Brain microvascular endothelial cell (primary cell): ENCODE data around the gene GPR62.
A peak's percentile ranks its signal among the peaks of the same experiment; 100 is the strongest.

ENCODE experiments used
- DNase-seq: peaks from one replicate; pipeline ENCODE4 v3.0.0-alpha.2; 2020
- H3K27ac ChIP-seq: fragments of 250-450 bp; sonication (Bioruptor Pico); 2 replicates; pipeline ENCODE4 v1.5.1; 2020; ENCODE audit warnings: mild to moderate bottlenecking, moderate library complexity
- H3K27me3 ChIP-seq: fragments of 250-450 bp; sonication (Bioruptor Pico); replicated peaks from 2 replicates; pipeline ENCODE4 v1.5.1; 2020; ENCODE audit warnings: mild to moderate bottlenecking
- H3K36me3 ChIP-seq: fragments of 250-450 bp; sonication (Bioruptor Pico); replicated peaks from 2 replicates; pipeline ENCODE4 v1.5.1; 2020; ENCODE audit warnings: mild to moderate bottlenecking
- H3K4me3 ChIP-seq: 2 replicates; pipeline ENCODE4 v1.5.1; 2011; ENCODE audit warnings: low read depth, mild to moderate bottlenecking, control low read depth, low read length, moderate library complexity
- CTCF ChIP-seq: IDR thresholded peaks from 2 replicates; pipeline ENCODE4 v1.5.1; 2011; ENCODE audit warnings: low read depth, mild to moderate bottlenecking, moderate library complexity, low read length, control low read depth, inconsistent platforms; ENCODE audit errors: missing control alignments
- in situ Hi-C: cut with HindIII; loops from 2 replicates; pipeline ENCODE4 v1.10.0; 2017; ENCODE audit warnings: low sequenced_read_pairs, low pct_ligation_motif_present

GPR62 gene

GRCh38 chr3:51995346-51996163 lies 40.4 kb downstream of the GPR62 start, which contains the start of gene RPL29:
RPL29 (minus strand) TSS chr3:51995895; CDS start chr3:51995461, 434 bp downstream.
- in situ Hi-C loops: no loop called here
- Histone ChIP-seq H3K4me3 (peak within 1 kb of the TSS; percentile 99), H3K27ac (peak within 1 kb of the TSS; percentile 90), H3K36me3 (peaks cover 39% of the 10 kb centered on the region), H3K27me3 (no peaks in the 10 kb centered on the region)
- TF ChIP-seq CTCF: peak; percentile 22
- DNase-seq: peak; percentile 95

GRCh38 chr3:51997172-51997571 lies 42.0 kb downstream of the GPR62 start:
- in situ Hi-C loops: no loop called here
- no peak for DNase-seq
- TF ChIP-seq CTCF: no peak
- Histone ChIP-seq H3K27me3 (no peaks in the 10 kb centered on the region), H3K27ac (no peak overlapping the region), H3K36me3 (peaks cover 28% of the 10 kb centered on the region), H3K4me3 (no peak overlapping the region)

- Histone ChIP-seq H3K27ac (no peak overlapping the region), H3K36me3 (peaks cover 19% of the 10 kb centered on the region), H3K27me3 (no peaks in the 10 kb centered on the region), H3K4me3 (no peak overlapping the region)
- in situ Hi-C loops: no loop called here
- no peak for DNase-seq
- no peak for TF ChIP-seq CTCF
These were observed 42.9 kb downstream of the GPR62 start for GRCh38 chr3:51997935-51998596.

GRCh38 chr3:51998774-51999173 lies 43.6 kb downstream of the GPR62 start:
- H3K36me3 ChIP-seq: peaks cover 15% of the 10 kb centered on the region
- no peak overlapping the region for H3K4me3 ChIP-seq
- DNase-seq: no peak
- in situ Hi-C loops: no loop called here
- no peak overlapping the region for H3K27ac ChIP-seq
- no peaks in the 10 kb centered on the region for H3K27me3 ChIP-seq
- no peak for TF ChIP-seq CTCF

- TF ChIP-seq CTCF: no peak
- DNase-seq: no peak
- H3K27me3 ChIP-seq: no peaks in the 10 kb centered on the region
- peaks cover 4% of the 10 kb centered on the region for H3K36me3 ChIP-seq
- H3K4me3 ChIP-seq: no peak overlapping the region
- in situ Hi-C loops: no loop called here
- H3K27ac ChIP-seq: no peak overlapping the region
These were observed 44.7 kb downstream of the GPR62 start for GRCh38 chr3:51999846-52000245.
